ENCODE results near the gene ABO.
"Not testable (repeated sequence)": the region's sequence is repeated elsewhere in the genome, so short reads cannot be mapped to it uniquely, and the experiment has no call there.

ABO gene

GRCh38 chr9:133235549-133236222, 39.3 kb downstream of the ABO start:
- Histone ChIP-seq H3K9ac (ENCODE audit: low read length) (no peak overlapping the region), H3K4me2 (ENCODE audit: low read depth, low read length, poor library complexity, severe bottlenecking) (no peak overlapping the region), H2AFZ (ENCODE audit: low read depth, low read length, severe bottlenecking) (no peak overlapping the region), H3K27me3 (ENCODE audit: low read length) (no peaks in the 10 kb centered on the region), H3K9me3 (ENCODE audit: insufficient read depth, low read length) (no peaks in the 10 kb centered on the region), H3K9me2 (replicated peaks; ENCODE audit: insufficient read depth, low read length) (no peaks in the 10 kb centered on the region), H3K27ac (ENCODE audit: low read depth, low read length) (no peak overlapping the region), H3F3A (ENCODE audit: insufficient read depth) (no peaks in the 10 kb centered on the region), H3K79me2 (ENCODE audit: insufficient read depth, low read length) (no peaks in the 10 kb centered on the region), H3K36me3 (ENCODE audit: low read length) (no peaks in the 10 kb centered on the region), H3K4me3 (ENCODE audit: insufficient read depth, low read length, poor library complexity, severe bottlenecking) (no peak overlapping the region), H4K20me1 (ENCODE audit: low read depth, low read length) (no peaks in the 10 kb centered on the region)
- TF ChIP-seq CTCF (IDR thresholded peaks at IDR 0.05; ENCODE audit: insufficient read depth, low read length, poor library complexity, severe bottlenecking): no peak
- TF ChIP-seq EZH2phosphoT487 (conservative IDR thresholded peaks at IDR 0.05; ENCODE audit: low read length): no peak

GRCh38 chr9:133234577-133235322, 40.3 kb downstream of the ABO start:
- Histone ChIP-seq H3K27ac (ENCODE audit: low read depth, low read length) (no peak overlapping the region), H3F3A (ENCODE audit: insufficient read depth) (no peaks in the 10 kb centered on the region), H3K4me2 (ENCODE audit: low read depth, low read length, poor library complexity, severe bottlenecking) (no peak overlapping the region), H2AFZ (ENCODE audit: low read depth, low read length, severe bottlenecking) (no peak overlapping the region), H3K4me3 (ENCODE audit: insufficient read depth, low read length, poor library complexity, severe bottlenecking) (no peak overlapping the region), H3K27me3 (ENCODE audit: low read length) (no peaks in the 10 kb centered on the region), H3K9me2 (replicated peaks; ENCODE audit: insufficient read depth, low read length) (no peaks in the 10 kb centered on the region), H3K36me3 (ENCODE audit: low read length) (no peaks in the 10 kb centered on the region), H3K9ac (ENCODE audit: low read length) (no peak overlapping the region), H3K79me2 (ENCODE audit: insufficient read depth, low read length) (no peaks in the 10 kb centered on the region), H4K20me1 (ENCODE audit: low read depth, low read length) (no peaks in the 10 kb centered on the region), H3K9me3 (ENCODE audit: insufficient read depth, low read length) (no peaks in the 10 kb centered on the region)
- no peak for TF ChIP-seq EZH2phosphoT487 (conservative IDR thresholded peaks at IDR 0.05; ENCODE audit: low read length)
- TF ChIP-seq CTCF (IDR thresholded peaks at IDR 0.05; ENCODE audit: insufficient read depth, low read length, poor library complexity, severe bottlenecking): no peak

- no peak overlapping the region for H3K27ac ChIP-seq (ENCODE audit: low read depth, low read length)
- no peak overlapping the region for H2AFZ ChIP-seq (ENCODE audit: low read depth, low read length, severe bottlenecking)
- H4K20me1 ChIP-seq (ENCODE audit: low read depth, low read length): no peaks in the 10 kb centered on the region
- H3K9me3 ChIP-seq (ENCODE audit: insufficient read depth, low read length): no peaks in the 10 kb centered on the region
- H3K27me3 ChIP-seq (ENCODE audit: low read length): no peaks in the 10 kb centered on the region
- TF ChIP-seq CTCF (IDR thresholded peaks at IDR 0.05; ENCODE audit: insufficient read depth, low read length, poor library complexity, severe bottlenecking) (no peak), EZH2phosphoT487 (conservative IDR thresholded peaks at IDR 0.05; ENCODE audit: low read length) (no peak)
- no peak overlapping the region for H3K4me3 ChIP-seq (ENCODE audit: insufficient read depth, low read length, poor library complexity, severe bottlenecking)
- no peak overlapping the region for H3K9ac ChIP-seq (ENCODE audit: low read length)
- no peak overlapping the region for H3K4me2 ChIP-seq (ENCODE audit: low read depth, low read length, poor library complexity, severe bottlenecking)
- no peaks in the 10 kb centered on the region for H3K9me2 ChIP-seq (replicated peaks; ENCODE audit: insufficient read depth, low read length)
- no peaks in the 10 kb centered on the region for H3F3A ChIP-seq (ENCODE audit: insufficient read depth)
- H3K79me2 ChIP-seq (ENCODE audit: insufficient read depth, low read length): no peaks in the 10 kb centered on the region
- H3K36me3 ChIP-seq (ENCODE audit: low read length): no peaks in the 10 kb centered on the region
Observed at GRCh38 chr9:133233681-133234432, 41.1 kb downstream of the ABO start.

GRCh38 chr9:133231934-133232568, 43.0 kb downstream of the ABO start:
- H3K4me3 ChIP-seq (ENCODE audit: insufficient read depth, low read length, poor library complexity, severe bottlenecking); H3K9me3 ChIP-seq (ENCODE audit: insufficient read depth, low read length); H3K9me2 ChIP-seq (replicated peaks; ENCODE audit: insufficient read depth, low read length); H3K4me2 ChIP-seq (ENCODE audit: low read depth, low read length, poor library complexity, severe bottlenecking); H3K27ac ChIP-seq (ENCODE audit: low read depth, low read length); H4K20me1 ChIP-seq (ENCODE audit: low read depth, low read length); H3F3A ChIP-seq (ENCODE audit: insufficient read depth); H3K36me3 ChIP-seq (ENCODE audit: low read length); H3K27me3 ChIP-seq (ENCODE audit: low read length); H3K79me2 ChIP-seq (ENCODE audit: insufficient read depth, low read length); H3K9ac ChIP-seq (ENCODE audit: low read length); H2AFZ ChIP-seq (ENCODE audit: low read depth, low read length, severe bottlenecking): not testable (repeated sequence)

- H3K36me3 ChIP-seq (ENCODE audit: low read length); H3K27me3 ChIP-seq (ENCODE audit: low read length); H2AFZ ChIP-seq (ENCODE audit: low read depth, low read length, severe bottlenecking); H4K20me1 ChIP-seq (ENCODE audit: low read depth, low read length); H3K9me2 ChIP-seq (replicated peaks; ENCODE audit: insufficient read depth, low read length); H3K4me2 ChIP-seq (ENCODE audit: low read depth, low read length, poor library complexity, severe bottlenecking); H3K27ac ChIP-seq (ENCODE audit: low read depth, low read length); H3F3A ChIP-seq (ENCODE audit: insufficient read depth); H3K79me2 ChIP-seq (ENCODE audit: insufficient read depth, low read length); H3K9me3 ChIP-seq (ENCODE audit: insufficient read depth, low read length); H3K9ac ChIP-seq (ENCODE audit: low read length); H3K4me3 ChIP-seq (ENCODE audit: insufficient read depth, low read length, poor library complexity, severe bottlenecking): not testable (repeated sequence)
Observed at GRCh38 chr9:133230514-133230913, 44.5 kb downstream of the ABO start.
